ENCODE data around the gene DIO1.

- no peak for TF ChIP-seq CTCF (IDR thresholded peaks at IDR 0.05 in 2 of 3, conservative IDR thresholded peaks at IDR 0.05 in 1 of 3; ENCODE audit: insufficient read depth in 2 of 3, low read depth in 1 of 3, low read length in 3 of 3)
- no peak for TF ChIP-seq E2F8 (IDR thresholded peaks at IDR 0.05; ENCODE audit: low read depth, partially characterized antibody)
- TF ChIP-seq KLF13 (tag; IDR thresholded peaks at IDR 0.05; ENCODE audit: borderline replicate concordance, low read depth), result no peak
- no peak for TF ChIP-seq TEAD1 (CRISPR knock-in tag; IDR thresholded peaks at IDR 0.05)
- TF ChIP-seq CAMTA2 (CRISPR knock-in tag; conservative IDR thresholded peaks at IDR 0.05), result no peak
These were observed 46.0 kb upstream of the DIO1 start for GRCh38 chr1:53847980-53848379.
